Measurements from ENCODE around the gene MACROD2.
"Not testable (repeated sequence)": the region's sequence is repeated elsewhere in the genome, so short reads cannot be mapped to it uniquely, and the experiment has no call there.

MACROD2 gene

DNA sequence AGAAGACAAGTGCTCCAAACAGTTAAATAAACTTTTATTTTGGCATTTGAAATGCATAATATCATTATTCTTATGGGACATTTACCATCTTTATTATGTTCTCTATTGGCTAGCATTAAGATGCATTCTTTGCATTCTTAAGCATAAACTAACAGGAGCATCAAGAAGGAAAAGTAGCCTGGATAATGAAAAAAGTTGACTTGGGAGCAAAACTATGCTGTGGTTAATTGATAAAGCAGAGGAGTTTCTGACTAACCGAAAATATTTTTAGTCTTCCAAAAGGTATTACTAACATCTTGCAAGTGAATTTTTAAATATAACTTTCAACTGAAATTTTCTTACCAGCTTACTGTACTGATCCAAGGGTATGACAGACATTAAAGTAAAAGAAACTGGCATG, 201.8 kb downstream of the MACROD2 start:
- DNase-seq, result no peak

DNA sequence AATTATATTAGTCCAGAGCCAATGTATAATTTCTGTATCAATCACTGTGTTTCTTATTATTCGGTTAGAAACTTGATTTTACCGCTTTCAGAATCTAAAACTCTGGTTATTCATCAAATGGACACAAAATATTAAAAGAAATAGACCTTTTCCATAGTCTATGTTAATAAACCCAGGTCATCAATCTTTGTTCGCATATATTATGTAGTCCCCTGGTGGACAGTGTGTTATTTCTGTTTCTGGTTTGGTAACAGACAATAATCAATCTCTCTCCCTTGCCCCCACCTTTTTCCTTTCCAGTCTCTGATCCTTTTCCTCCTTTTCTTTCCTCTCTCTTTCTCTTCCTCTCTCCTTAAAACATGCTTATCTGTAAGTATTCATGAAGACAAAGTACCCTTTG, 203.1 kb downstream of the MACROD2 start:
- DNase-seq, result no peak

DNA sequence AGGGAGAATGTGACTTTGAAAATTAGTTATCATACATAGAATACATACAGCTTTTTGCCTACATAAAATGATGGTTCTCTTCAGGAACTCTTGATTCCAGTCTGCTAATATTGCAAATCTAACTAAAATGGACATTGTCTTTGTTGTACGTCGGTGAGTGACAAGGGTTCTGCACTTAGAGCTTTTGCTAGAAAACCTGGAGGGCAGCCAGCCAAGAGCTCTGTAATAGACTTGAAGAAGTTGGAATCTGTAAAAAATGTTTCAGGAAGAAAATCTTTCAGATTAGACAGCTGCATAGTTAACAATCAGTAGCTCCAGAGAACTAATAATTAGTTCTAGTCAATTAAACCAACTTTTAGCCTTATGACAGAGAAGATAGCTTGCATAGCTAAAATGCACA, 203.8 kb downstream of the MACROD2 start:
- no peak for DNase-seq

DNA sequence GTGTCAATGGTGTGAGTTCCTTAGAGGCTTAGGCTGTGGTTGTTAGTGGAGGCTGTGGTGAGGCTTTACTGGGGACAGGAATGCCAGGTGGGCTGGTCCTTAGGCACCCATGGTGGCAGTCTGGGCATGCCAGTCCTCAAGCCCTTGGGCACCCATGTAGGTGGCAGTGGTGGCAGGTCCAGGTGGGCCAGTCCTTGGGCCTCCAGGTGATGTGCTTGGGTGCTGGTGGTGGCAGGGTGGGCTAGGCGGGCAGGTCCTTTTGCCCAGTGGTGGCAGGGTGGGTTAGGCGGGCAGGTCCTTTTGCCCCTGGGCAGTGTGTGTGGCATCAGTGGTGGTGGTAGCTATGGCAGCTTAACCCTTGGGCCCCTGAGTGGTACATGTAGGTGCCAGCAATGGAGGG, 208.3 kb downstream of the MACROD2 start:
- DNase-seq, result no peak

DNA sequence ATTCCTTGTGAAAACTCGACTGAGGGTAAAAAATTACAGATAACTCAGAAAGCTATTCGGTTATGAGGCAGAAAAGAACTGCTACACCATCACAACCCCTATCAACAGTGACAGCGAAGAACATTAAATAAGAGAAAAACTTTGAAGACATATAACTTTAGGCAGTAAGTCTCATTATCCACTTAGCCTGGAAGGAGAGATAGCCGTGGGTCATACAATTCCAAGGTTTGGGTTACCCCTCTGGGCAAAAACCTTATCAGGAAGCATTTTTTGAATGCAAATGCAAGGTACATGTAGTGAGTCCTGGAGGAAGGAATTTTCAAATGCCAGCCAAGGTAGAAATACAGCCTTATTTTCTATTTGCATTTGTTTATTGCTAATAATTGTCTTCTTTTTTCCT, 212.3 kb downstream of the MACROD2 start:
- DNase-seq, result no peak

DNA sequence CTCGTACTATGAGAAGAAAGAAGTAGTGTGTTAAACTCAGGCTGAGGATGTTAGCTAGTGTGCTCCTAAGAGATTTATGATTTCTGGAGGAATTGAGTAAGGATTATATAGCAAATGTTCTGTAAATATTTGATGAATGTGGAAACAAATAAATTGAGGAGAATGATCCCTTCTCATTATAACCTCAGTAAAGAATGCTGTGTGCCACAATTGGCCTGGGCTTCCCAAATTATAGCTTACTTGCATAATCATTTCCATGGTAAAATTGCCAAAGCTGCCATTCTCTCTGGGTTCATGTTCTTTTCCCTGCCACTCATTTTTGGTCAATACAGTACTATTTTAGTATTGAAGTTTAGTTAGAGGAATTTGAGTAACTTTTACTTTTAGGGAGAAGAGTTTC, 213.6 kb downstream of the MACROD2 start:
- no peak for DNase-seq

DNA sequence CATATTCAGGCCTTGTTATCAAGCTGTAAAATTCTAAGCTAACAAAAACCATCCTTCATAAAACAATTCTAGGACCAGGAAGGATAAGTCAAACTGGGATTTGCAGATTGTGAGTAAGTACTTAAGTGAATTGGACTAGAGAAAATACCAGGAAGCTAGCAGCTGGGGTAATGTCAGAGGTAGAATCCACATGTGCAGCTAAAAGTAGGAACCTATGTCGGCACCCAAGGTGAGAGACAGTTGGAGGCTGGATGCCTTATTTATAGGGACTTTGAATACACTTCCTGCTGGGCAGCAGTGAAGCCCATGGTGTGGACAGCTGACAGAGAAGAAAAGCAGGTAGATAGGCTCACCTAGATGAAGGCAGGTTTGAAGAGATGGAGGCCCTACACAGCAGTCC, 214.8 kb downstream of the MACROD2 start:
- DNase-seq, result no peak

DNA sequence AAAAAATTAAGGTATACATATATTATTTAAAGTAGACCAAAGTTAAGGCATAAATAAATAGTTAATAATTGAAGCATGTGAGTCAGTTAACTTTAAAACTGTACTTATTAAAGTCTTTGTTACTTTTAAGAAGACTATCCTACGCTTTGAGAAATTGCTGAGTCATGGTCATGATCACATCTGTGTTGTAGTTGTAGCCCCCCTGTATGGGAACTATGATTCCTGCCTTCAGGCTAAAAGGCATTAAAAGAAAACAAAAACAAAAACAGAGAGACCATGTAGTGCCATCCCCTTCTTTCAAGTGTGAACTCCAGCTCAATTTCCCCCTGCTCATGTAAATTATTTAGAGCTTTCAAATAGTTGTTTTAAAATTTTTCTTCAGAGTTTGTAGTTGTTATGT, 218.7 kb downstream of the MACROD2 start:
- DNase-seq, result peak; percentile 13

DNA sequence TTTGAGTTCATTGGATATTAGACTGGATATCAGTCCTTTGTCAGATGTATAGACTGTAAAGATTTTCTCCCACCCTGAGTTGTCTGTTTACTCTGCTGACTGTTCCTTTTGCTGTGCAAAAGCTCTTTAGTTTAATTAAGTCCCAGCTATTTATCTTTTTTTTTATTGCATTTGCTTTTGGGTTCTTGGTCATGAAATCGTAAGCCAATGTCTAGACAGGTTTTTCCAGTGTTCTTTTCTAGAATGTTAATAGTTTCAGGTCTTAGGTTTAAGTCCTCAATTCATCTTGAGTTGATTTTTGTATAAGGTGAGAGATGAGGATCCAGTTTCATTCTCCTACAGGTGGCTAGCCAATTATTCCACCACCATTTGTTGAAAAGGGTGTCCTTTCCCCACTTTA, 220.6 kb downstream of the MACROD2 start:
- not testable (repeated sequence) for DNase-seq

DNA sequence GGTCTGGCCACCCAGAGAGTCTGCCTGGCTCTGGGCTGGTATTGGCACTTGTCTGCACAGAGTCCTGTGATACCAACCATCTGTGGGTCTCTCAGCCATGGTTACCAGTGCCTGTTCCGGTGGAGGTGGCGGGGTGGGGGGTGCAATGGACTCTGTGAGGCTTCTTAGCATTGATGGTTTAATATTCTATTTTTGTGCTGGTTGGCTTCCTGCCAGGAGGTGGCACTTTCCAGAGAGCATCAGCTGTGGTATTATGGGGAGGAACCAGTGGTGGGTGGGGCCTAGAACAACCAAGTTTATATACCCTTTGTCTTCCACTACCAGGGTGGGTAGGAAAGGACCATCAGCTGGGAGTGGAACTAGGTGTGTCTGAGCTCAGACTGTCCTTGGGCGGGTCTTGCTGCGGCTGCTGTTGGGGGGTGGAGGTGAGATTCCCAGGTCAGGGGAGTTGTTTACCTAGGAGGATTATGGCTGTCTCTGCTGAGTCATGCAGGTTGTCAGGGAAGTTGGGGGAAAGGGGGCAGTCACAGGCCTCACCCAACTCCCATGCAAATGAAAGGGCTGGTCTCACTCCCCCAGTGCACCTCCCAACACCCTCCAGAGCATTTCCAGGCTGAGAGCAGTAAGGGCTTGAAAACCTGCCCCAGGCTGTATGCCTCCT, 224.6 kb downstream of the MACROD2 start:
- DNase-seq, result peak; percentile 56

DNA sequence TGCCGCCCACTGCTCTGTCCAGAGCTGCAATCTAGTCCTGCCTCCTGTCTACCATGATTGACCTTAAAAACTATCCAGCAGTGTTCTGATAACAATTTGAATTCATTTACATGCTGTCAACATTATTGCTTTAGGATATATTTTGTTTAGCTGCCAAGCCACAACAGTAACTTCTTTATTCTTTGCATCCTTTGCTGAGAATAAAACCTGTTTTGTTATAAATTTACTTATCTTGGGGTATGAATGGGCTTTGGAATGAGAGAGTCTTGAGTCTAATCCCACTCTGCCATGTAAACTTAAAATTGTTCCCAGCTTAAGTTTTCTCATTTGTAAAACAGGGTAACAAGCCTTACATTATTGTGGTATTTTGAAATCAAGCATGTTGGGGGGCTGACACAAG, 225.7 kb downstream of the MACROD2 start:
- no peak for DNase-seq

DNA sequence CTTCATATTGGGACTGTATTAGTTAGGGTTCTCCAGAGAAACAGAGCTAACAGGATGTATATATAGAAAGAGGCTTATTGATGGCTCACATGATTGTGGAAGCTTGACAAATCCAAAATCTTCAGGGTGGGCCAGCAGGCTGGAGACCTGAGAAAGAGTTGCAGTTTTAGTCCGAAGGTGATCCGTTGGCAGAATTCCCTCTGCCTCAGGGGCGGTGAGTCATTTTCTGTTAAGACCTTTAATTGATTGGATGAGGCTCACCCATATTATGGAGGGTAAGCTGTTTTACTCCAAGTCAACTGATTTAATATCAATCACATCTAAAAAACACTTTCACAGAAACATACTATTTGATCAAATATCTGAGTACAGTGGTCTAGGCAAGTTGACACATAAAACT, 228.5 kb downstream of the MACROD2 start:
- DNase-seq, result no peak

DNA sequence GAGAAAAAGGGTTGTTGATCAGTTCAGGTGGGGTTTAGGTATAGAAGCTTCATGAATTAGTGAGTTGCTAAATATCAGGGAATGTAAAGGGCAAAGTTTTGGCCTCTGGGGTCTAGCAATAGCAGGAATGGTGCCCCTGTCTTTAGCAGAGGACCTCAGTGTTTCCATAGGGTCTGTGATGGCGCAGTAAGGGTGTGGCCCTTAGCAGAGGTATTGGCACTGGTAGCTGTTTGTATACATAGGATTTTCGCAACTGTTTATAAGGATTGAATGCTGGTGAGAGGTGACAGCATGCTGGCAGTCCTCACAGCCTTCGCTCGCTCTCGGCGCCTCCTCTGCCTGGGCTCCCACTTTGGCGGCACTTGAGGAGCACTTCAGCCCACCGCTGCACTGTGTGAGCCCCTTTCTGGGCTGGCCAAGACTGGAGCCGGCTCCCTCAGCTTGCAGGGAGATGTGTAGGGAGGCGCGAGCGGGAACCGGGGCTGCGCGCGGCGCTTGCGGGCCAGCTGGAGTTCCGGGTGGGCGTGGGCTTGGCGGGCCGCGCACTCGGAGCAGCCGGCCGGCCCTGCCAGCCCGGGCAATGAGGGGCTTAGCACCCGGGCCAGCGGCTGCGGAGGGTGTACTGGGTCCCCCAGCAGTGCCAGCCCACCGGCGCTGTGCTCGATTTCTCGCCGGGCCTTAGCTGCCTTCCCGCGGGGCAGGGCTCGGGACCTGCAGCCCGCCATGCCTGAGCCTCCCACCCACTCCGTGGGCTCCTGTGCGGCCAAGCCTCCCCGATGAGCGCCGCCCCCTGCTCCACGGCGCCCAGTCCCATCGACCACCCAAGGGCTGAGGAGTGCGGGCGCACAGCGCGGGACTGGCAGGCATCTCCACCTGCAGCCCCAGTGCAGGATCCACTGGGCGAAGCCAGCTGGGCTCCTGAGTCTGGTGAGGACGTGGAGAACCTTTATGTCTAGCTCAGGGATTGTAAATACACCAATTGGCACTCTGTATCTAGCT, 231.0 kb downstream of the MACROD2 start:
- DNase-seq, result not testable (repeated sequence)

DNA sequence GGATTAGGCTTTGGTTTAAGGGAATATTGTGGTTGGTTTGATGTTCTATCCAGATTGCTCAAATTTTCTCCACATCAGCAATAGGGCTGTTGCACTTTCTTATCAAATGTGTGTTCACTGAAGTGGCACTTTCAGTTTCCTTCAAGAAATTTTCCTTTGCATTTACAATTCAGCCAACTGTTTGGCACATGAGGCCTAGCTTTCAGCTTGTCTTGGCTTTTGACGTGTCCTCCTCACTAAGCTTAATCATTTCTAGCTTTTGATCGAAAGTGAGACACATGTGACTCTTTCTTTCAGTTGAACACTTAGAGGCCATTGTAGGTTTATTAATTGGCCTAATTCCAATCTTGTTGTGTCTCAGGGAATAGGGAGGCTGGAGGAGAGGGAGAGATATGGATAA, 237.3 kb downstream of the MACROD2 start:
- DNase-seq, result no peak

DNA sequence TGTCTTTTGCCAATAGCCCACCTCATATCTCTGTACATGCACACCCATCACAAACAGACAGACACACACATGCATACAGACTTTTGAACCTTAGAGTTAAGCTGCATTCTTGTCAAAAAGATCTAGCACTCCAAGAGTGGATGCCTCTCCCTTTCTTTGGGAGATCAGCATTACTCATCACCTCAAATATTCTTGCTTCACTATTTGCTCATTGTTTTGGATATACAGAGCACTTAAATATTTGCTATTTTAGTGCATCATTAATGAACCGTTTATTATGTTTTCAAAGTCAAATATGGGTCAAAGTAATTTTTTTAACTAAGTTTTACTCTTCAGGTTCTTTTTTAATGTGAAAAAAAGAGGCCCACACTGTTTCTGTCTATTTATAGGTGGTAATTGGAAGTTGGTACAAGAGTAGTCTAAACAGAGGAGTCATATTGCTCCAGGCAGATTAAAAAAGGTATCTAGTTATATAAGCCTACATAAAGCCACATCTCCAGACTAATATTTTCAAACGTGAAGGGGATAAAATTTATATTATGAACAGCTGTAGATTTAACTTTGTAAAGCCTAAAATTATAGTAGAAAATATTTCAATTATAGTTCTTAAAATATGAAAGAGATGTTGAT, 239.5 kb downstream of the MACROD2 start:
- DNase-seq, result no peak

DNA sequence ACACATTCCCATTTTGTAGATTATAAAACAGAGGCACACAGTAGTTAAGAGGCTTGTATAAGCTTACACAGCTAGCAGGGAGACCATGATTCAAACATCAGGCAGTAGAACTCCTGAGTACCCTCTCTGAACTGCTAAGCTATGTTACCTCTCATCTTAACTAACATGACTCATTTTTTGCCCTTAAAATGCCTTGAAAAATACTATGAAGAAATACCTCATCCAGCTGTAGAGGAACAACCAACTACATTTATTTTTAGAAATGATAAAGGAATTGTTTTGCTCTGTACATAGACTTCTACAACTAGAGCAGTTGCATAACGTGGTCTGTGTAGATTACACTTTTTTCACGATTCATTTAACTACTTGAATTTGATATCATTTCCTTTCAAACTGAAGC, 240.0 kb downstream of the MACROD2 start:
- peak; percentile 51 for DNase-seq

DNA sequence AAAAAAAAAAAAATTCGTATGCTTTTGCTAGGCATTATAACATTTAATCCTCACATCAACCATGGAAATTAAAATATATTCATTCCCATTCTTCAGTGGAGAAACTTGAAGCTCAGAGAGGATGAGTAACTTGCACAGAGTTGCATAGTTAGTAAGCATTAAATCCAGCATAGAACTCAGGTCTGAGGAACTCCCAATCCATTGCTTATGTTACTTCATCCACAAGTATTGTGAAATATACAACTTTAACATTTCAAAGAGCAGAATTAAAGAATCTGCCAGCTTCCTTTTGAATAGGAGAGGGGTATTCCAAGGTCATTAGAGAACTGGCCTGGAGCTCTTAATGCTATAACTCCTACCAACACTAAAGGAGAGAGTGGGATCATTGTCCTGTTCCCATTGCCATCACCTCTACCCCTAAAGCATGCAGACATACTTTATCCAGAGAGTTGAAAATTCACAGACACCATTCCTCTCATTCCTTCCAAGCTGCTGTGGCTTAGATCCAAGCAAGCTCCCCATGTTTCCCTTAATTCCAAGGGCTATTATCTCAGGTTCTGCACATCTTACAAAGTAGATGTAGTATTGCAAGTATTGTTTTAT, 250.2 kb downstream of the MACROD2 start:
- DNase-seq, result no peak

DNA sequence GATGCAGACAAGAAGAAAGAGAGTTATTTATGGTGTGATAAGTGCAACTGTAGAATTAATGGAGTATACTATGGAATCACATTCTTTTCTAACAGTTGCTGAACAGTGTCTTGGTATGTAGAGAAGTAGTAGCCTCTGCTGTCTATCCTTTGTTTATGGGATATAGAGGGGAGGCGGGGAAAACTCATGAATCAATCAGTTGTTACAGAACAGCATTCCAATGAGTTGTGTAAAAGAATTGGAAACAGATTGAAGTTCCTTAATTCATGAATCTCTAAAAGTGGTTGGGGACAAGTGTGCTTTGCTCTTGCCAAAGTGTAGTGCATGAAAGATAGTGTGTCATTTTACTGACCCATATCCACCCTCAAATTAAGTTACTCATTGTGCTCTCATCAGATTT, 264.4 kb downstream of the MACROD2 start:
- DNase-seq, result no peak

DNA sequence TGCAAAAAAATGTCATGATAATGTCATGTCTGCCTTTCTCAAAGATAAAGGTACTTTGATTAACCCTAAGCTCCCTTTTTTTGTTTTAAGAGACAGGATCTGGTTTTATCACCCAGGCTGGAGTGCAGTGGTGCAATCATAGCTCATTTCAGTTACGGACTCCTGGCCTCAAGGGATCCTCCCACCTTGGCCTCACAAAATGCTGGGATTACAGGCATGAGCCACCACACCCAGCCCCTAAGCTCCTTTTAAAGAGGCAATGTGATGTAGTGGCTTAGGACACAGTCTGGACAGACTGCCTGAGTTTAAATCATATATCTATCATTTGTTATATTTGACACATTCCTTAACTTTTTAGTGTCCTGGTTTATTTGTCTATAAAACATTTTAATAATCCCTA, 265.1 kb downstream of the MACROD2 start:
- no peak for DNase-seq

DNA sequence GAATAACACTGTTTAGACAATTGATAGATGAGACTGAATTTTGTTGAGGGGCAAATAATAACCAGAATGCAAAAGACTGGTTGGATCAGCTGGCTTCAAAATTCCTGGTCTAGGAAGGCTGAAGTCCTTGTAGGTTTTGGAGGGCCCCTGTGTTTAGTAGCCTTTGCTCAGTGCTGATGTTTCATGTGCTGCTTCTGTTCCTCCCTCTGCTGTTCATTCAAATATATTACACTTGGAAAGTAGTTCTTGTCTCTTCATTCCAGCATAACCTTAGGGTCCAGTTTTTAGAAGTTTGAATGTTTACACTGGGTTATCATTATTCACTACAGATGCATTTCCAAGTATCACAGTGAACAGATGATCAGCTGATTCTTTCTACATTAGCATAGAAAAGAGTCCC, 269.6 kb downstream of the MACROD2 start:
- peak; percentile 33 for DNase-seq

DNA sequence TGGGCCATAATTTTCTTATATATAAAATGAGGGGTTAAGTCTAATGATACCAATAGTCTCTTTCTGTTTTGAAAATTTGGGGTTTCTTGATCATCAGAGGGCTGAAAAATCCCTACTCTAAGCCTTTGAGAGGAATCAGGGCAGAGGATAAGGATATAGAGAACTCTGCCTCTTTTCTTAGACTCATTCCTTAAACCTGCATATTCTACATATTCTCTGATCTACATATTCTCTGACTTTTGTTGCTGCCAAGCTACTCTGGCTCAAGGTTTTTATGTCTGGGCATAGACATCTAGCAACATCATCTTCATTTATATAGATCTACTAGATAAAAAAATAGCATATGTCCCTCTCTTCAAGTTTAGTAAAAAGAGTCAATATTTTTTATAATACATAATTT, 270.9 kb downstream of the MACROD2 start:
- DNase-seq, result no peak

DNA sequence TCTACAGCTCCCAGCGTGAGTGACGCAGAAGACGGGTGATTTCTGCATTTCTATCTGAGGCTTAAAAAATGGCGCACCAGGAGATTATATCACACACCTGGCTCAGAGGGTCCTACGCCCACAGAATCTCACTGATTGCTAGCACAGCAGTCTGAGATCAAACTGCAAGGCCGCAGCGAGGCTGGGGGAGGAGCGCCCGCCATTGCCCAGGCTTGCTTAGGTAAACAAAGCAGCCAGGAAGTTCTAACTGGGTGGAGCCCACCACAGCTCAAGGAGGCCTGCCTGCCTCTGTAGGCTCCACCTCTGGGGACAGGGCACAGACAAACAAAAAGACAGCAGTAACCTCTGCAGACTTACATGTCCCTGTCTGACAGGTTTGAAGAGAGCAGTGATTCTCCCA, 275.4 kb downstream of the MACROD2 start:
- DNase-seq, result not testable (repeated sequence)

DNA sequence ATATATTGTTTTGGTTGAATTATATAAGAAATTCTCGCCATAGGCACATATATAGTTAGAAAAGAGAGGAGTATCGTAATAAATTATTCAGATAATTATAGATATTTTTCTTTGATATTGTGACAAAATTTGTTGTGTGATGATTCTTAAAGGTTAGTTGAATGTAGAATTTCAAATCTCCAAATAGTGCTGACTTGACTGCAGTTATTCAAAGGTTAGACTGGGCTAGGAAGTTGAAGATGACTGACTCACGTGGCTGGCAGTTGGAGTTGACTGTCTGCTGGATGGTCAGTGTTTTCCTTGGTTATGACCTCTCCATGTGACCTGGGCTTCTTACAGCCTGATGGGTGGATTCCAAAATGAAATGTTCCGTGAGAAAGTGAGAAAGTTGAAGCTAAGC, 286.8 kb downstream of the MACROD2 start:
- DNase-seq, result no peak

Data from NCI-H2171 treated with DMSO at 0.1 percent for 48 hours (cell line).